ENCODE data around the gene CNPPD1.
"Not testable (repeated sequence)": the region's sequence is repeated elsewhere in the genome, so short reads cannot be mapped to it uniquely, and the experiment has no call there.

Gene CNPPD1

DNA sequence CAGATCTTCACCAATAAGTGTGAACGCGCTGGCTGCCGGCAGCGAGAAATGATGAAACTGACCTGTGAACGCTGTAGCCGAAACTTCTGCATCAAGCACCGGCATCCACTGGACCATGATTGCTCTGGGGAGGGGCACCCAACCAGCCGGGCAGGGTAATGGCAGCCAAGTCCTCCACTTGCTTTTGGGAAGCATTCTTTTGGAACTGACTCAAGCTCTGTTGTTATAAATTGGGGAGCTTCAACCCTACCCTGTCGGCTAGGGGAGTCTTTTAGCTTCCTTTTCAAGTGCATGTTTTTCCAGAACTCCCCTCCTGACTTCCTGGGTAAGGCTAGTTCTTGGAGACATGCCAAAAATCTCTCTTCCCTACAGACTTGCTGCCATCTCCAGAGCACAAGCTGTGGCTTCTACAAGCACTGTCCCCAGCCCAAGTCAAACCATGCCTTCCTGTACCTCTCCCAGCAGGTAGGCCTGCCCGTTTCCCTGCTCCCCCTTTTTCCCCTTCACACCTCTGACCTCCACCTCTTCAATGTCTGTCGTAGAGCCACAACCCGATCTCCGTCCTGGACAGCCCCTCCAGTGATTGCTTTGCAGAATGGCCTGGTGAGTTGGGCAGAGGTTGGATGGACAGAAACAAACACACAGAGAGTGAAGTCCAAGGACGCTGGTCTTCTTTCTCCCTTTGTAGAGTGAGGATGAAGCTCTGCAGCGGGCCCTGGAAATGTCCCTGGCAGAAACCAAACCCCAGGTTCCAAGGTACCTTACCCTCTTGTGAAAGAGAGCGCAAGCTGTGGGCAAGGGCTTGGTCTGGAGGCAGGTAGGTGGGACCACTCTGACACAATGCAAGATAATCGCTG, 31.4 kb upstream of the CNPPD1 start:
- no peak for DNase-seq

- no peak for DNase-seq
Observed at GRCh38 chr2:219207134-219207883, 30.6 kb upstream of the CNPPD1 start.

GRCh38 chr2:219206328-219207133, 29.8 kb upstream of the CNPPD1 start, which contains the start of gene ZFAND2B:
ZFAND2B (plus strand) TSS chr2:219206782; CDS start chr2:219206988, 206 bp downstream.
- peak; percentile 94 to 96 for DNase-seq

- no peak for DNase-seq
Observed at GRCh38 chr2:219205981-219206327, 29.2 kb upstream of the CNPPD1 start.

- no peak for DNase-seq
Observed at GRCh38 chr2:219205165-219205538, 28.4 kb upstream of the CNPPD1 start.

GRCh38 chr2:219204425-219205164, 27.9 kb upstream of the CNPPD1 start:
- no peak for DNase-seq

DNA sequence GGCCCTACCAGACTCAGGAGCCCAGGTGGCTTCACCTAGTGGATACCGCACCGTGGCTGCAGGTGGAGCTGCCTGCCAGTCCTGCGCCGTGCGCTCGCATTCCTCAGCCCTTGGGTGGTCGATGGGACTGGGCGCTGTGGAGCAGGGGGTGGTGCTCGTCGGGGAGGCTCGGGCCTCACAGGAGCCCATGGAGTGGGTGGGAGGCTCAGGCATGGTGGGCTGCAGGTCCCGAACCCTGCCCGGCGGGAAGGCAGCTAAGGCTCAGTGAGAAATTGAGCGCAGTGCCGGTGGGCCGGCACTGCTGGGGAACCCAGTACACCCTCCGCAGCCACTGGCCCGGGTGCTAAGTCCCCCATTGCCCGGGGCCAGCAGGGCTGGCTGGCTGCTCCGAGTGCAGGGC, 24.6 kb upstream of the CNPPD1 start:
- DNase-seq, result not testable (repeated sequence)

- DNase-seq, result peak; percentile 27 to 57
Observed at GRCh38 chr2:219200502-219201326, 24.0 kb upstream of the CNPPD1 start.

- DNase-seq, result no peak
Observed at GRCh38 chr2:219199470-219200211, 22.9 kb upstream of the CNPPD1 start.

GRCh38 chr2:219198974-219199373, 22.2 kb upstream of the CNPPD1 start:
- DNase-seq, result no peak

DNA sequence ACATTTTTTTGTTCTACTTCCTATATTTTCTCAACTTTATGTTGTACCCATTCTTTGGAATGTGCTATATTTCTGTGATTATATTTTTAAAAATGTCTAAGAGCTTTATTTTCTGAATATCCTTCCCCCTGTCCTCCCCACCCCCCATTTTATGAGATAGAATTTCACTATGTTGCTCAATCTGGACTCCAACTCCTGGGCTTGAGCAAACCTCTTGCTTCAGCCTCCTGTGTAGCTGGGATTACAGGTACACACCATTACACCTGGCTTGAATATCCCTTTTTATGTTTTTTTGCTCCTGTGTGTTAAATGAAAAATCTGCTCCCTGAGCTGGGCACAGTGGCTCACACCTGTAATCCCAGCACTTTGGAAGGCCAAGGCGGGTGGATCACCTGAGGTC, 20.7 kb upstream of the CNPPD1 start:
- DNase-seq, result no peak

- no peak for DNase-seq
Observed at GRCh38 chr2:219186754-219187456, 10.2 kb upstream of the CNPPD1 start.

- DNase-seq, result no peak
Observed at GRCh38 chr2:219184121-219184520, 7.4 kb upstream of the CNPPD1 start.

GRCh38 chr2:219183151-219183772, 6.5 kb upstream of the CNPPD1 start:
- no peak for DNase-seq

DNA sequence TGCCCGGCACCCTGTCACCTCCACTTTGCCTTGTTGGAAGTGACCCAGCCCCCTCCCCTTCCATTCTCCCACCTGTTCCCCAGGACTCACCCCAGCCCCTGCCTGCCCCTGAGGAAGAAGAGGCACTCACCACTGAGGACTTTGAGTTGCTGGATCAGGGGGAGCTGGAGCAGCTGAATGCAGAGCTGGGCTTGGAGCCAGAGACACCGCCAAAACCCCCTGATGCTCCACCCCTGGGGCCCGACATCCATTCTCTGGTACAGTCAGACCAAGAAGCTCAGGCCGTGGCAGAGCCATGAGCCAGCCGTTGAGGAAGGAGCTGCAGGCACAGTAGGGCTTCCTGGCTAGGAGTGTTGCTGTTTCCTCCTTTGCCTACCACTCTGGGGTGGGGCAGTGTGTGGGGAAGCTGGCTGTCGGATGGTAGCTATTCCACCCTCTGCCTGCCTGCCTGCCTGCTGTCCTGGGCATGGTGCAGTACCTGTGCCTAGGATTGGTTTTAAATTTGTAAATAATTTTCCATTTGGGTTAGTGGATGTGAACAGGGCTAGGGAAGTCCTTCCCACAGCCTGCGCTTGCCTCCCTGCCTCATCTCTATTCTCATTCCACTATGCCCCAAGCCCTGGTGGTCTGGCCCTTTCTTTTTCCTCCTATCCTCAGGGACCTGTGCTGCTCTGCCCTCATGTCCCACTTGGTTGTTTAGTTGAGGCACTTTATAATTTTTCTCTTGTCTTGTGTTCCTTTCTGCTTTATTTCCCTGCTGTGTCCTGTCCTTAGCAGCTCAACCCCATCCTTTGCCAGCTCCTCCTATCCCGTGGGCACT, 5.8 kb upstream of the CNPPD1 start:
- peak in 1 of 2 donors; percentile 6 for DNase-seq

GRCh38 chr2:219181531-219181930, 4.8 kb upstream of the CNPPD1 start:
- no peak for DNase-seq

DNA sequence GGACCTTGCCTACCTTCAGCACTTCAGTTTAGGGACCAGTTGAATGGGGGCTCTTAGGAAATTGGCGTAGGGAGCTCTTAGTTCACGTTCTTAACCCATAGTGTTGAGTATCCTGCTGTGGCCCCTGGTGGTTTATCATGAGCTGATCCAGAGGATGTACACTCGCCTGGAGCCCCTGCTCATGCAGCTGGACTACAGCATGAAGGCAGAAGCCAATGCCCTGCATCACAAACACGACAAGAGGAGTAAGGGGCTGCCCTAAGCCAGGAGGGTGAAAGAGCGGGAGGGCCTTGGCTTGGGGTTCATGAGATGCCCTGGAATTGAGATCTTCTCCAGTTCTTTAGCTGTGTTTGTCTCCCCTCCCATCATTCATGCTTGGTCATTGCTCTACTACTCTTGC, 4.2 kb upstream of the CNPPD1 start:
- no peak for DNase-seq

- no peak for DNase-seq
Observed at GRCh38 chr2:219179601-219180465, 3.1 kb upstream of the CNPPD1 start.

Measured in CD4-positive, alpha-beta T cell treated with Interferon alpha-2 for 1 hour (primary cell).